ENCODE results near the gene CETP. TPM values are rescaled to one million over a fixed set of nuclear protein-coding genes. Genes with fewer than 3 reads are reported as not detected.

Gene CETP
- total and polyA plus RNA-seq, 2 of the 8 experiments (the other 6 are each of a cell fraction or from before 2014, with no cell fraction given), result not detected

DNA sequence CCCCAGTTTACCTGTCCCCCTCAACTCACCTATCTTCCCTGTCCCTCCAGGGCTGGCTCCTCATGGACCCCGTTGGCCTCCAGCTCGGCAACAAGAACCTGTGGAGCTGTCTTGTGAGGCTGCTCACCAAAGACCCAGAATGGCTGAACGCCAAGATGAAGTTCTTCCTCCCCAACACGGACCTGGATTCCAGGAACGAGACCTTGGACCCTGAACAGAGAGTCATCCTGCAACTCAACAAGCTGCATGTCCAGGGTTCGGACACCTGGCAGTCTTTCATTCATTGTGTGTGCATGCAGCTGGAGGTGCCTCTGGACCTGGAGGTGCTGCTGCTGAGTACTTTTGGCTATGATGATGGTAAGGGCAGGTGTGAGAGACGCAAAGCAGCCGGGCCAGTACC is 58.9 kb downstream of the CETP start (continued):
- TF ChIP-seq, protein P1, sequence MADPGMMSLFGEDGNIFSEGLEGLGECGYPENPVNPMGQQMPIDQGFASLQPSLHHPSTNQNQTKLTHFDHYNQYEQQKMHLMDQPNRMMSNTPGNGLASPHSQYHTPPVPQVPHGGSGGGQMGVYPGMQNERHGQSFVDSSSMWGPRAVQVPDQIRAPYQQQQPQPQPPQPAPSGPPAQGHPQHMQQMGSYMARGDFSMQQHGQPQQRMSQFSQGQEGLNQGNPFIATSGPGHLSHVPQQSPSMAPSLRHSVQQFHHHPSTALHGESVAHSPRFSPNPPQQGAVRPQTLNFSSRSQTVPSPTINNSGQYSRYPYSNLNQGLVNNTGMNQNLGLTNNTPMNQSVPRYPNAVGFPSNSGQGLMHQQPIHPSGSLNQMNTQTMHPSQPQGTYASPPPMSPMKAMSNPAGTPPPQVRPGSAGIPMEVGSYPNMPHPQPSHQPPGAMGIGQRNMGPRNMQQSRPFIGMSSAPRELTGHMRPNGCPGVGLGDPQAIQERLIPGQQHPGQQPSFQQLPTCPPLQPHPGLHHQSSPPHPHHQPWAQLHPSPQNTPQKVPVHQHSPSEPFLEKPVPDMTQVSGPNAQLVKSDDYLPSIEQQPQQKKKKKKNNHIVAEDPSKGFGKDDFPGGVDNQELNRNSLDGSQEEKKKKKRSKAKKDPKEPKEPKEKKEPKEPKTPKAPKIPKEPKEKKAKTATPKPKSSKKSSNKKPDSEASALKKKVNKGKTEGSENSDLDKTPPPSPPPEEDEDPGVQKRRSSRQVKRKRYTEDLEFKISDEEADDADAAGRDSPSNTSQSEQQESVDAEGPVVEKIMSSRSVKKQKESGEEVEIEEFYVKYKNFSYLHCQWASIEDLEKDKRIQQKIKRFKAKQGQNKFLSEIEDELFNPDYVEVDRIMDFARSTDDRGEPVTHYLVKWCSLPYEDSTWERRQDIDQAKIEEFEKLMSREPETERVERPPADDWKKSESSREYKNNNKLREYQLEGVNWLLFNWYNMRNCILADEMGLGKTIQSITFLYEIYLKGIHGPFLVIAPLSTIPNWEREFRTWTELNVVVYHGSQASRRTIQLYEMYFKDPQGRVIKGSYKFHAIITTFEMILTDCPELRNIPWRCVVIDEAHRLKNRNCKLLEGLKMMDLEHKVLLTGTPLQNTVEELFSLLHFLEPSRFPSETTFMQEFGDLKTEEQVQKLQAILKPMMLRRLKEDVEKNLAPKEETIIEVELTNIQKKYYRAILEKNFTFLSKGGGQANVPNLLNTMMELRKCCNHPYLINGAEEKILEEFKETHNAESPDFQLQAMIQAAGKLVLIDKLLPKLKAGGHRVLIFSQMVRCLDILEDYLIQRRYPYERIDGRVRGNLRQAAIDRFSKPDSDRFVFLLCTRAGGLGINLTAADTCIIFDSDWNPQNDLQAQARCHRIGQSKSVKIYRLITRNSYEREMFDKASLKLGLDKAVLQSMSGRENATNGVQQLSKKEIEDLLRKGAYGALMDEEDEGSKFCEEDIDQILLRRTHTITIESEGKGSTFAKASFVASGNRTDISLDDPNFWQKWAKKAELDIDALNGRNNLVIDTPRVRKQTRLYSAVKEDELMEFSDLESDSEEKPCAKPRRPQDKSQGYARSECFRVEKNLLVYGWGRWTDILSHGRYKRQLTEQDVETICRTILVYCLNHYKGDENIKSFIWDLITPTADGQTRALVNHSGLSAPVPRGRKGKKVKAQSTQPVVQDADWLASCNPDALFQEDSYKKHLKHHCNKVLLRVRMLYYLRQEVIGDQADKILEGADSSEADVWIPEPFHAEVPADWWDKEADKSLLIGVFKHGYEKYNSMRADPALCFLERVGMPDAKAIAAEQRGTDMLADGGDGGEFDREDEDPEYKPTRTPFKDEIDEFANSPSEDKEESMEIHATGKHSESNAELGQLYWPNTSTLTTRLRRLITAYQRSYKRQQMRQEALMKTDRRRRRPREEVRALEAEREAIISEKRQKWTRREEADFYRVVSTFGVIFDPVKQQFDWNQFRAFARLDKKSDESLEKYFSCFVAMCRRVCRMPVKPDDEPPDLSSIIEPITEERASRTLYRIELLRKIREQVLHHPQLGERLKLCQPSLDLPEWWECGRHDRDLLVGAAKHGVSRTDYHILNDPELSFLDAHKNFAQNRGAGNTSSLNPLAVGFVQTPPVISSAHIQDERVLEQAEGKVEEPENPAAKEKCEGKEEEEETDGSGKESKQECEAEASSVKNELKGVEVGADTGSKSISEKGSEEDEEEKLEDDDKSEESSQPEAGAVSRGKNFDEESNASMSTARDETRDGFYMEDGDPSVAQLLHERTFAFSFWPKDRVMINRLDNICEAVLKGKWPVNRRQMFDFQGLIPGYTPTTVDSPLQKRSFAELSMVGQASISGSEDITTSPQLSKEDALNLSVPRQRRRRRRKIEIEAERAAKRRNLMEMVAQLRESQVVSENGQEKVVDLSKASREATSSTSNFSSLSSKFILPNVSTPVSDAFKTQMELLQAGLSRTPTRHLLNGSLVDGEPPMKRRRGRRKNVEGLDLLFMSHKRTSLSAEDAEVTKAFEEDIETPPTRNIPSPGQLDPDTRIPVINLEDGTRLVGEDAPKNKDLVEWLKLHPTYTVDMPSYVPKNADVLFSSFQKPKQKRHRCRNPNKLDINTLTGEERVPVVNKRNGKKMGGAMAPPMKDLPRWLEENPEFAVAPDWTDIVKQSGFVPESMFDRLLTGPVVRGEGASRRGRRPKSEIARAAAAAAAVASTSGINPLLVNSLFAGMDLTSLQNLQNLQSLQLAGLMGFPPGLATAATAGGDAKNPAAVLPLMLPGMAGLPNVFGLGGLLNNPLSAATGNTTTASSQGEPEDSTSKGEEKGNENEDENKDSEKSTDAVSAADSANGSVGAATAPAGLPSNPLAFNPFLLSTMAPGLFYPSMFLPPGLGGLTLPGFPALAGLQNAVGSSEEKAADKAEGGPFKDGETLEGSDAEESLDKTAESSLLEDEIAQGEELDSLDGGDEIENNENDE (IDR thresholded peaks at IDR 0.05; ENCODE audit: insufficient replicate concordance, low read length), result no peak
